NCI-H524 (cell line): Measurements from ENCODE around the gene ITPR1.

Source experiments
- DNase-seq, 2 experiments: peaks; one replicate each; lab custom pipeline; 2025; lab: John Stamatoyannopoulos, UW

Gene ITPR1

DNA sequence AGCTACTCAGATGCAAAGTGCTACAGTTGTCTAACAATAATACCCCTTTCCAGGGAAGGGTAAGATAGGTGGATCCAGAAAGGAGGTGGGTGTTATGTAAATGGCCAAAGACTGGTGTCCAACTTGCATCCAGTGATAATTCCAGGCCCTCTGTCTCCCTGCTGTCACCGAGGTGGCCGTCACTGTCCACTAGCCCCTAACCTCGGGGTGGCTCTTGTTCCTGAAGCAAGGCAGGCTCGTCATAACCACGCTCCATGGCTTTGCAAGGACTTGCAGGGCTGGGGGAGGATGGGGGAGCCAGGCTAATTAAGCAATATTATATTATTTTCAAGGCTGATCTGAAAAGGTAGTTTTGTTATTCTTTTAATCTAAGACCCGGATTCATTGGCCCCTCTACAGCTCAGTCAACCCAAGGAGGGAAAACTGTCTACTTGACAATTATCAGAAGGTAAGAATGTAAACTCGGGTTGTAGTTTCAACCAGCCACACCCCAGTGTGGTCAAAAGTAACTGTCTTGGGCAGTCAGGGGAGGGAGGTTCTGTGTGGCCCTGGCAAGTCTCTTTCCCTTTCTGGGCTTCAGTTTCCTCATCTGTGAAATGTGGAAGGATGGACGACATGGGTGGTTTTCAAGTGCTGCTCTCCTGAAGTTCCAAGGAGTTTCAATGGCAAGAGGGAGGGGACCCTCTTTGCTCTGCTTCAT is 266.0 kb downstream of the ITPR1 start:
- DNase-seq = no peak

DNA sequence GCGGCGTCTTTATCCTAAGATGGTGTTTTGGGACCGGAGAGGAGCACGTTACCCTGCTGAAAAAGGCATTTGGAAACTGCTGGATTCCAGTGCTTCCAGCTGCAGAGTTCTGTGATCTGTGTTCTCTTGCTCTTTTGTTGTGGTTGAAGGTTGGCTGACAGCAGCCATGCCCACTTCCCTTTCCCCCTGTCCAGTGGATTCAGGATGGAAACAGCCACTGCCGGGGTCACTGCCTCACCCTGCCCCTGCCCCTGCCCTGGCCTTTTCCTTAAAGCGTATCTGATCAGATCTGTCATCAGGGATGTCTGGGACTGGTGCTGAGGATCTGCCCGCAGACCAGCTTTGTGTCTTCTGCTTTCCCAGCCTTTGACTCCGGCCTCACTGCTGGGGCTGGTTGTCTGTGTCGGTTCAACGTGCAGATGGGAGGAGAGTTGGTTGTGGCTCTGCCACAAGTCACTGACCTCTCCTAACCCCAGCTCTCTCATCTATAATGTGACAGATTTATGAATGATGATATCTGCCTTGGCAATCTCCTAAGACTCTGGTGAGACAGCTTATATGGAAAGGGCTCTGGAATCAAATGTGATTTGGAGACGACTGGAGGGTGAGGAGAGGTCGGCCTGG is 266.7 kb downstream of the ITPR1 start:
- DNase-seq = no peak

DNA sequence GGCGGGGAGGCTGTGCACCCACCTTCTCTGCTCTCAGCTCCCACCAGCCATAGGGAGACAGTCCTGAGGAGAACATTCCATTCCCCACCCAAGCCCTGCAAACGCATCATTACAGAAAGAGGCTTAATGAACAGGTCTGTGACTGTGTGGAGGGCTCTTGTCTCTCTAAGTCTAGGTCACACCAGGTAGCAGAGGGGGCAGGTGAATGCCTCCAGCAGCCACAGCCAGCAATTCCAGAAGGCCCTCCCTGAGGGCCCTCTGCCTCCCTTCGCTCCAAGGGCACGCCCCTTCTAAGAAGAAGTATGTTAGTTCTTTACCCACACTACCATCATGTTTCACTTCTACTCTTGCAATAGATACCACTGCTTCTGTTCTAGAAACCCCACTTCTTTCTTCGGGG is 268.6 kb downstream of the ITPR1 start:
- DNase-seq = no peak

DNA sequence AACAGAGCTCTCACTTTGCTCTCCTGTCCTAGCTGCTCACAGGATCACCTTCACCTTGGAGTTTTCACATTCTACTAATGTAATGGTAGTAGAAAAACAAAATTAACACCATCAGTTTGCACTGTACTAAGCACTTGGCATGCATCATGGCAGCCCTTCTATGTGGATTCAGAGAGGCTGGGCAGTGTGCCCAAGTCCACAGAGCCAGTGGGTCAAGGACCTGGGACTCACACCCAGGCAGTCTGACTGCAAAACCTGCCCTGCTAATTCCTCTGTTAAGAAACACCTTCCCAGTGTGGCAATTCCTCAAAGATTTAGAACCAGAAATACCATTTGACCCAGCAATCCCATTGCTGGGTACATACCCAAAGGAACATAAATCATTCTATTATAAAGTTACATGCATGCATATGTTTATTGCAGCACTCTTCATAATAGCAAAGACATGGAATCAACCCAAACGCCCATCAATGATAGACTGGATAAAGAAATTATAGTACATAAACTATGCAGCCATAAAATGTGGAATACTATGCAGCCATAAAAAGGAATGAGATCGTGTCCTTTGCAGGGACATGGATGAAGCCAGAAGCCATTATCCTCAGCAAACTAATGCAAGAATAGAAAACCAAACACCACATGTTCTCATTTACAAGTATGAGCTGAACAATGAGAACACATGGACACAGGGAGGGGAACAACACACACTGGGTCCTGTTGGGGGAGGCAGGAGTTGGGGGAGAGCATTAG is 269.5 kb downstream of the ITPR1 start:
- DNase-seq = peak in 1 of 2 experiments; percentile 33

DNA sequence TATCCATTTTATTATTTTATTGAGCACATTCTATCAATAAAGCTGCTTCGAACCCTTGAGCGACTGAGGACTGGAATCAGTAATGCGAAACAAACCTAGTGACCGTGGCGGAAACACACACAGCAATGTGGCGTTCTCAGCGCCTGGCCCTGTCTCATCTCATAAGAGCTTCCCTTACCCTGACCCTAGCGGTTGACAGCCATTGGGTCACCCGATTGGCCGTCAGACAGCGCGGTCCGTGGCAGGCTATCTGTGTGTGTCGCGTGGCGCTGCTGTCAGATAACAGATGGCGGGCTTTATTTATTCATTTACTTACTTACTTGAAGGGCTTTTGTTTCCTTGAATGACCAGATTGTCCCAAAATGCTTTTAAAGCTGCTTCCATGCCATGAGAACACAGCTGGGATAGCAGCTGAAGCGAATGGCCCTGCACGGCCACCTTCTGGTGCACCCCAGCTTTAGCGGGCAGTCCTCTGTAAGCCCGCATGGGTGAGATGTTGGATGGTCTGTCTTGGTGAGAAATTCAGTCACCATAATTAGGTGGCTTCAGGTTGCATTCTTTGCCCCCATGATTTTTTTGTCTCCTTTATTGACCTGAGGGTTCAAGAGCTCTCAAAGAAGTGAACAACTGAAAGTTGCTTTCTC is 270.6 kb downstream of the ITPR1 start:
- DNase-seq = peak; percentile 89 to 97

DNA sequence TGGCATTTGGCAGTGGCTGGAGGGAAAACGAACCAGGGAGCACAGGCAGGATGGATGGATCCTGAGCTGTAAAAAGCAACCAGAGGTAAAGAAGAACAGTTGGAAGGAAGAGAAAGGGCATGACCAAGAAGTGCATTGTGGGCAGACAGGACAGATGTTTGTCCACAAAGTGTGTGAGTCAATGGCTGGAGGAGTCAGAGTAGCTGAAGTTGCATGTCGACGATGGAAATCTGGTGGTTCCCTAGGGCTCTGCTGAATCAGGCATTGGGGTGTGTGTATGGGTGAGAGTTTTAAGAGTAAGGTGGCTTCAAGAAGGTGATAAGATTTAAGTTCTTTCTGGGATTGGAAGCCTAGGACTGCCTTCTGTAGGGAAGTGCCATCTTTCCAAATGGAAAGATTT is 272.1 kb downstream of the ITPR1 start:
- no peak for DNase-seq

DNA sequence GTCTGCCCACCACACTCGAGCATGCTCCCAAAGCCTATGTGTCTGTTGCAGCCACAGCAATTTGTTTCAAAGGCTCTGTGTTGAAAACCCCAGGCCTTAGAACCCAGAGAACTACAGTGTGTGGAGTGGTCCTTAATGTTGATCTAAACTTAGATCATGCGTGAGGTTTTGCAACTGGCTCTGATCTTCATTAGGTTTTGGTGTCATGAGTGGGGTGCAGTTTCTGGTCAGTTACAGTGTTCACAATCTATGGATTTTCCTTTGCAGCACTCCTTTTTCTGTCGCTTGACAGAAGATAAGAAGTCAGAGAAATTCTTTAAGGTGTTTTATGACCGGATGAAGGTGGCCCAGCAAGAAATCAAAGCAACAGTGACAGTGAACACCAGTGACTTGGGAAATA is 273.1 kb downstream of the ITPR1 start:
- no peak for DNase-seq

DNA sequence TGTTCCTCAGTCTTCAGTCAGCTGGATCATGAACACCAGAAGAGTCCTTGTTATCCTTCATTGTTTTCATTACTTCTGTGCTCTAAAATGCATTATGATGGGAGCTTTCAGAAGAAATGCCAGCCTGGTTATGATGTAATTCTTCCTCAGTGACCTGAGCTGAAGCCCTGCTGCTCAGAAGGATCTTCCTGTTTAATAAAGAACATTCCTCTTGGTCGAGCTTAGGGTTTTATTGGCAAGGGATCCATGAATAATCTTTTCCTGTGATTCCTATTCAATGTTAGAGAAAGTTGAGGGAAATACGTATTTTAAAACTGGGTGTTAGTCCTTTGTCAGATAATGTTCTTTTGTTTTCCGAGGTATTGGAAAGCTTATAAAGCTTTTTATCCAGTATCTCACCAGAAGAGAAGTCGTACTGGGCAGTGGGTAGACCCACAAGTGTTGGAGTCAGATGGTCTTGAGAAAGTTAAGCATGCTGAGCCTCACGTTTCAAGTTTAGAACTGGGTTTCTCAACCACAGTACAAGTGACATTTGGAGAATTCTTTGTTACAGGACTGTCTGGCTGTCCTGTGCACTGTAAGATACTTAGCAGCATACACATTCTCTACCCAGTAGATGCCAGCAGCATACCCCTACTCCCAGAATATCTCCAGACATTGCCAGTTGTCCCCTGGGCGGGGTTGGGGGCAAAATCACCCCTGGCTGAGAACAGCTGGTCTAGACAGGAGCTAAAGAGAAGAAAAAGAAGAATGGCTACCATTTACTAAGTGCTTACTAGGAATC is 273.8 kb downstream of the ITPR1 start:
- no peak for DNase-seq

DNA sequence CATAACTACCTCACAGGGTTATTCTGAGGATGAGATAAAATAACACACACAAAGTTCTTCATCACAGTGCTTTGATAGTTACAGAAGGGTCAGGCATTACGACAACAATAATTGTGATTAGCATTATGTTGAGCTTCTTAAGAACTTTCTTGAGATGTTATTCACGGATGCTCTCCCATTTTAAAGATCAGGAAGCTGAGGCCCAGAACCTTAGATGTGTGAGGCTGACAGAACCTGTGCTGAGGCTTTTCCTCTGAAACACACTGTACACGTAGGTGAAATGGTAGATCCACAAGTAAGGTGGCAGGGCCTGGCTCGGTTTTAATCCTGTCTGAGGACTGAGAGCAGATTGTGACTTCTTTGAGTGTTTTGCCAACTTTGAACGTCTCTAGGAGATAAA is 274.9 kb downstream of the ITPR1 start:
- DNase-seq = peak in 1 of 2 experiments; percentile 54

DNA sequence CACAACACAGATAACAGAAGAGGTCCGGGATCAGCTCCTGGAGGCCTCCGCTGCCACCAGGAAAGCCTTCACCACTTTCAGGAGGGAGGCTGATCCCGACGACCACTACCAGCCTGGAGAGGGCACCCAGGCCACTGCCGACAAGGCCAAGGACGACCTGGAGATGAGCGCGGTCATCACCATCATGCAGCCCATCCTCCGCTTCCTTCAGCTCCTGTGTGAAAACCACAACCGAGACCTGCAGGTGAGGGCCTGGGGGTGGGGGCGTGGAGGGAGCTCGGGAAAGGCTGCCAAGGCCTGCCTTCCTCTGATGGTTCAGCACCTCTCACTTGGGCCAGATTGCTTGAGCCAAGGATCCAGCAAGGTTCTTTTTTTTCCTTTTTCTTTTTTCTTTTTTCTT is 275.4 kb downstream of the ITPR1 start:
- DNase-seq = no peak

DNA sequence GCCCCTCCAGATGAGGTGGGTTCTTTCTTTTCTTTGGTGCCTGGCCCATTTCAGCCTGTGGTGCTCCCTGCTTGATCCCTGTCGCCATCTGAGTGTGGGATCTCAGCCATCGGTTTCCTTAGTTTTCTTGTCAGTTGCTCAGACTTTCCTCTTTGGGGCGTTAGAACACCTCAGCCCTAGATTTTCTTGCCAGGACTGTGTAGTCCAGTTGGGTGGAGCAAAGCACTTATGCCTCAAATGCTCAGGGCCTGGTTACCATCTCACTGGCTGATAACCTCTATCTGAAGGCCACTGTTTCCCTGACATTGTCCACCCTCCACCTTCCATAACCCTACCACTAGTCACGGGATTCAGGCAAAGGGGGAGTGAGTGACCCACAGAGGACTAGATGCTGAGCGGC is 277.4 kb downstream of the ITPR1 start:
- DNase-seq = no peak

DNA sequence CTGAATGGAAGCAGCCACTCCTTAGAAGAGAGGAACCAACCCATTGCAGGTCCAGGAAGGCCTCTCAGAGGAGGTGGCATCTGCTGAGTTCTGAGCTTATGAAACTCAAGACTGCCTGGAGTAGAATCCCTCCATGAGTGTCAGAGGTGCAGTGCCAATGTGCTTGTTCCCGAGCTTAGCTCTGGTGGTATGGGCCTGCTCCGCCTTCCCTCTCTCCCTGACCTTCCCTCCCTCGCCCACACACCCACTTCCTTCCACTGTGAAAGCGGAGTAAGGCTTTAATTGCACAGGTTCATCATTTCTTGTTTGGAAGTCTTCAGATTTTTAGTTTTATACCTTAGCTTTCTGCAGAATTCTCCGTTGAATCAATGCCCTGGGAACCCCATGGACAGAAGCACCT is 278.1 kb downstream of the ITPR1 start:
- DNase-seq = no peak

DNA sequence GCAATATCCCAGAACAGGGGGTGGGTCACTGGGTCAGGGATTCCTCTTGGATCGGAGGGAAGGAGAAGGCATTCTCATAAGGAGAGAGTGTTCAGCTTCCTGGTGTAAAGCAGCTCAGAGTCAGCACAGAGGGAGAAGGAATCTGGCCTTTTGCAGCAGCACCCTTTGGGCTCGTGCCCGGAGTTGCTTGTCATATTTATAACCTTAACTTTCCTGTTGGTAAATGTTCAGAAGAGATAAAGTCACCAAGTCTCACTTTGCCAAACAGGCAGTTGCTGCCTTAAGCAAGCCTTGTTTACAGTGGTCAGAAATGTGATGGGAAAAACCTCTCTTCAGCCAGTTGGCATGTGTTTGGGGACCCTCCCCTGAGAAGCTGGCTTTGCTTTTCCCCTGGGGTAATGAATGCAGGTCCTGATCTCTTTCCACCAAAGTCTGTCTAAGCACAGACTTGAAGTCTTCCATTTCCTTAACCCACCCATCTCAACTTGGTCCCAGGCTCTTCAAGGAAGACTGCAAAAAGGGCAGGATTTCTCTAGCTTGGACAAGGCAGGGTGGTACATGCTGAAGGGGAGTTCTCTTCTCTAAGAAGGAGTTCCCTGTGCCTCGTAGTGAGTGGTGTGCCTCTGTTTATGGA is 279.1 kb downstream of the ITPR1 start:
- no peak for DNase-seq

DNA sequence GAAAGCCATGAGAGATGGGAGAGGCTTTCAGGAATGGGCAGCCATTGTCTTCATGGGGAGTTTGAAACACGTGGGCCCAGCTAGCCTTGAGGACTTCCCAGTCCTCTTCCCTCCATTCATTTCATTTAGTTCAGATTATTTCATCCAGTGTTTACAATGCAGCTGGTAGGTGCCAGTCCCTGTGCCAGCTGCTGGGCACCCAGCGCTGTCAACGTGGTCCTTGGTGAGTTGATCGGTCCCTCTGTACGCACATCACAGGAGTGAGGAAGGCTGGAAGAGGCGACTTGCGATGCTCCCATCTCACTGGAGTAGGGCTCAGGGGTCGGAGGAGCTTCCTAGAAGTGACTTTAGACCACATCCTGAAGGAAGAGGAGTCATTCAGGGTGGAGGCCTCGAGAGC is 279.7 kb downstream of the ITPR1 start:
- DNase-seq = no peak

DNA sequence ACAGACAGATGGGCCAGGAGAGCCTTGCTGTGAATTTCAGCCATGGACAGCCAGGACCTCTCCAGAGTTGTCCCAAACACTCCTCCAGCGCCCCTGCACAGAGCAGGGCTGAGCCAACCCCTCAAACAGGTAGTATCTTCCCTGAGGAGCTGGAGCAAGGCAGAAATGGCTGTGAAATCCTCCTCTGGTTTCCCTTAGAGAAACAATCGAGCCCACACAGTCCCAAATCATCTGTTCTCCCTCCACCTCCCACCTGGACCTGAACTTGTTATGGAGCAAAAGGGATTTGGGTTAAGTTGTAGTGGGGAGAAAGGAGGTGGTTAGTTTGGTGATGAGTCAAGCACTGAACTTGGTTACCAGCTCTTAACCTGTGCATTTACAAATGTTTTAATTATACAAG is 280.4 kb downstream of the ITPR1 start:
- DNase-seq = no peak

DNA sequence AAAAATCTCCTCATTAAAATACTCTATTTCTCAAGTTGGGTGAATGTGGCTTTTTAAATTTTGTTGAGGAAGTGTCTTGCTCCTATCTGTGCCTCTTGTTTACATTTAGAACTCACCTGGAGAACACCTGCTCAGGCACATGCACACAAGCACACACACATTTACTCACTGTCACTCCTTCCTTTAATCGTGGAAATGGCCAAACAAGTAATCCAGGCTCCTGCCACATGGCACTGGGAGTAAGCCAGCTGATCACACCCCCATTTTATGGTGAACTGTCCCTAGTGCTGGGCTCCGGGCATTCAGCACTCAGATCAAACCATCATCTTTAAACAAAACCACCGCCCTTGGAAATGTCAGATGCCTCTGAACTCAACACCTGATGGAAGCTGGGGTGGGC is 281.4 kb downstream of the ITPR1 start:
- no peak for DNase-seq

DNA sequence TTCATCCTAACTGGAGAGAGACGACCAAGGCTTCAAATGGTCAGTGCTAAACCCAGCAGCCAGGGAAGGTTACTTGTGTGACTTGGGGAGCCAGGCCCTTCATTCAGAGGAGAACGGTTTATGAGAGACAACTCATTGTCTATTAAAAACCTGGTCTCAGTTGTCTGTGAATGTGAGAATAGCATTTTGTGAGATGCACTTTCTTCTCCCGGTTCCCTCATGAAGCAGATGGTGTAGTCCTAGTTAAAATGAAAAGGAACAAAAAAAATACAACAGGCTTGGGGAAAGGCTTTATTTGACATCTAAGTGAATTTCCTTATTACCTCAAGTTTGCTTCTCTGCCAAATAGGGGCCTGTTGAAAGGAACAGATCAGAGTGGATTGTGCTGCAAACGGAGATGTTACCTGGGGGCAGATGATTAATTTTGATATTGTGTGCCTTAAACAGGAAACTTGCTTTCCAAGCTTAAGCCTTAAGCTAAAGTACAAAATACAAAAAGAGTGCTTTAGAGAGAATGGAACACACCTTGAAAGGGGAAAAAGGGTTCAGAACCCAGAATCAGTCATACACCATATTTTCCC is 283.3 kb downstream of the ITPR1 start:
- no peak for DNase-seq

DNA sequence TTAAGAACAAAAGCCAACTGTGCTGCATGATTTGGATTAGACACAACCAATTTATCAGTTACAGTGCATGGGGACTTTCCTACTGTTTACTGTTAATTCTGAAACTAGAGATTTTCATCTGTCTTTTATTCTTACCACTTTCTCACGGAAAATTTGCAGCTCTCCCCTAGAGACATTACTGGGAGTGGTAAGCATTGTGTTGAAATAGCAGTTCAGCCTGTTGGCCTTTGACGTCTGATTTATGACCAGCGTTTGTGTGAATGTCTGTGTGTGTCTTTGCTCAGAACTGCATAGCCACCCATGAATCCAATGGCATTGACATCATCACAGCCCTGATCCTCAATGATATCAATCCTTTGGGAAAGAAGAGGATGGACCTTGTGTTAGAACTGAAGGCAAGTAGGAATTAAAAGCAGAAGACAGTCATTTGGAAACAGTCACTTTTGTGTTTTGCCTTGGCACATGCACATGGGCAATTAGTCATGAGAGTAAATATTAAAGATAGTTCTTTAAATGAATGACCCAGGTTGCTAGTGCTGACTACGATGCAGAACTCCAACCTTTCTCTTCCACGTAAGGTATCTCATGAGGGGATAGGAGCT is 283.9 kb downstream of the ITPR1 start:
- no peak for DNase-seq

DNA sequence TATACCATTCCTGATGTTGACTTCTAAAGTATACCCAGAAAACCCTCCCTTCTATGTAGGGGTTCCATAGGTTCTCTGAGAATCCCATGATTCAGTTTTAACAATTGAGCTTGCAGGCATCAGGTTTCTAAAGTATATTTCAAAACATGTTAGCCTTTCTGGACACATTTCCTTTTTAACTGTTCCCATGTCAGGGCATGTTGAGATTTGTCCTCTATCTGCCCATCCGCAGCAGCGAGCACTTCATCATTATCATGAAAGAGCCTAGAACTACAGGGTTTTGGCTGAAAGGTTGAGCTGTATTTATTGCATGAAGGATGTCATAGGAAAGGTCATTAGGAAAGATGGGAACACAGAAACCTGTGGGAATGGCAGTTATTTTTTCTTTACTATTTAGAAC is 285.0 kb downstream of the ITPR1 start:
- no peak for DNase-seq

DNA sequence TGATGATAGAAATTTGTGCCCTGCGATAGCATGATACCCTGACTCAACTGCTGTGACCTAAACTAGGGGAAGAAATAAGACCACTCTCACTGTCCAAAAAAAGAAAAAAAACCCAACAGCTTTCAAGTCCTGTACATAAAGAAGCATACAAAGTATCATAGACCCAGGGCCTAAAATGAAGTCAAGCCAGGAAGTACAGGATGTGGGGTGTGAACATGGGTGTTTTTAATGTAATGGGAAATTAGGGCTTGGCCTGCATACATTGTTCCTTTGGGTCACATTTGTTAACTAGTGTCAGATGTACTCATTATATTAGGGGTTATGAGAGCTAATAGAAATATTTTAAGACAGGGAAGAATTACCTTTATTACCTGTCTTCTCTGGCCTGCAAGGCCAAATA is 285.6 kb downstream of the ITPR1 start:
- no peak for DNase-seq

DNA sequence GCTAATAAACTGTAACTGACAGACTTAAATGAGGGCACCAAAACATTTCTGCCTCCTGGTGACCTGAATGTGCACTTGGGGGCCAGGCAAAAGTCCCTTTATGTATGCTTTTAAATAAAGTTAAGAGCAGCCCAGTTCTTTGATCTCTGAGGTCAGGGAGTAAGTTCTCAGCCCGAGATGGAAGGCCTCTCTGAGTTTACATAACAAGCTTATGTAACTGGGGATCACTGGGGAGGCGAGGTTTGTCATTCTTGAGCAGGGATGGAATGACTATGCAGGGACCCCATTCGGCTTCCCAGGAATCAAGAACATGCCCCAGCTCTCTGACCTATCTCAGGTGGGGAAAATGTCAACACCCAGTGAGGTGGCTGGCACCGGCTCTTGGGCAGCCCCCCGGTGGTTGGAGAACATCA is 287.4 kb downstream of the ITPR1 start:
- no peak for DNase-seq
